GM21737 (cell line): ENCODE measurements around the gene PLPPR2.
"Not testable (repeated sequence)": the region's sequence is repeated elsewhere in the genome, so short reads cannot be mapped to it uniquely, and the experiment has no call there.

Source experiments
- ATAC-seq: cut with Tn5 transposase; IDR thresholded peaks from one replicate; pipeline ENCODE4 v1.9.1; 2021; ENCODE audit warnings: mild to moderate bottlenecking, moderate library complexity; ENCODE audit not compliant: unreplicated experiment

The PLPPR2 gene

DNA sequence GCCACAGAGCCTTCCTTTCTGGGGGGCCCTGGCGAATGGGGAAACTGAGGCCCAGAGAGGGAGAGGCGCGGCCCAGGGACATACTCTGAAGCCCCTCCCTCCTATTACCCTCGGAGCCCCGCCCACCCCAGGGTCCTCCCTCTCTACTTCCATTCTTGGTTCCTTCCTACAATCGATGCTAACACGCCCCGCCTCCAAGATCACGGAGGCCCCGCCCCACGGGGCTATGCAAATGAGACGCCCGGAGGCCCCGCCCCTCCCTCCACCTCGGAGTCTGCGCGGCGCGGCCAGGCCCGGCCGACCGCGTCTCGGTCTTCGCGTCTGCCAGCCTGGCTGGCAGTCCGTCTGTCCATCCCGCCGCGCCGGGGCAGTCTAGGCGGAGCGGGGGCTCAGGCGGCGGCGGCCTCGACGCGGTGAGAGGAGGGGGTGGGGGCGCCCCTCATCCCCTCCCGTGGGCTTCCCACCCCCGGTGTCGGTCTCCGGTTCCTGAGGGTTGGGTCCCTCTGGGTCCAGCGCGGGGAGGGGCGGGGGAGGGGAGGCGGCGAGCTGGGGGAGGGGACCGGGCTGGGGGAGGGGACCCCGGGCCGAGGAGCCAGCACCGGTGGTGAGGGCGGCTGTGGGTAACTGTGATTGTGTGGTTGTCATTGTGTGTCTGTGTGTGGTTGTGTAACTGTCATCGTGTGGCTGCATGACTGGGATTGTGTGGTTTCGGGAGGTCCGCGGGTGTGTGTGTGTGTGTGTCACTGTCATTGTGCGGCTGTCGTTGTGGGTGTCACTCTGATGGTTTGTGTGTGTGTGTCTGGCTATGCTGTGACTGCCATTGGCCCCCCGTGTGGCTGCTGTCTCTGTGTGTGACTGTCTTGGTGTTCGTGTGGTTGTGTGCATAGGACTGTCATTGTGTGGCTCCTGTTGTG is at the start of gene PLPPR2:
Gene PLPPR2 (plus strand): TSS at position 273 of the 914 bp plus-strand sequence. CDS start 2,242 bp downstream, outside the sequence.
- ATAC-seq, result no peak

DNA sequence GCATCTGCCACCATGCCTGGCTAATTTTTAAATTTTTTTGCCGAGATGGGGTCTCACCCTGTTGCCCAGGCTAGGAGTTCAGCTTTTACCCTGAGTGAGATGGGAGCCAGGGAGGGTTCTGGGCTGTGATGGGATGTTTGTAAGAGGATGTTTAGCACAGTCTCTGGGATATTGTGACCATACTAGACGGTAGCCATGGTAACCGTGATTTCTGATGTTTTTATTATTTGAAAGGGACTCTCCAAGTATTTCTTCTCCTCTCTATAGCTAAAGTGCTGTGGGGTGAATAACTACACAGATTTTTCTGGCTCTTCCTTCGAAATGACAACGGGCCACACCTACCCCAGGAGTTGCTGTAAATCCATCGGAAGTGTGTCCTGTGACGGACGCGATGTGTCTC is 48.9 kb upstream of the PLPPR2 start:
- ATAC-seq, result no peak

DNA sequence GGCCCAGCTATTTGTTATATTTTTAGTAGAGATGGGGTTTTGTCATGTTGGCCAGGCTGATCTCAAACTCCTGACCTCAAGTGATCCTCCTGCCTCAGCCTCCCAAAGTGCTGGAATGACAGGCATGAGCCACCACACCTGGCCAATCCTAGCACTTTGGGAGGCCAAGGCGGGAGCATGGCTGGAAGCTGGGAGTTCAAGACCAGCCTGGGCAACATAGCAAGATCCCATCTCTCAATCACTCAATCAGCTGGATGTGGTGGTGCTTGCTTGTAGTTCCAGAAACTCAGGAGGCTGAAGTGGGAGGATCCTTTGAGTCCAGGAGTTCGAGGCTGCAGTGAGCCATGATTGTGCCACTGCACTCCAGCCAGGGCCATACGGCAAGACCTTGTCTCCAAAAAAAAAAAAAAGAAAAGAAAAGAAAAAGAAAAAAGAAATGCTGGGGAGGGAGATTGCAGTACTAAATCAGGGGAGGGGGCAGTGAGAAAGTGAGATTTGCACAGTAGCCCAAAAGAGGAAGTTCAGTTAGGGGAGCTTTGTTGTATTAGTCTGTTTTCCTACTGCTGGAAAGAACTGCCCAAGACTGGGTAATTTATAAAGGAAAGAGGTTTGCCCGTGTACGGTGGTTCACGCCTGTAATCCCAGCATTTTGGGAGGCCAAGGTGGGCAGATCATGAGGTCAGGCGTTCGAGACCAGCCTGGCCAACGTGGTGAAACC is 34.8 kb upstream of the PLPPR2 start:
- ATAC-seq, result not testable (repeated sequence)

DNA sequence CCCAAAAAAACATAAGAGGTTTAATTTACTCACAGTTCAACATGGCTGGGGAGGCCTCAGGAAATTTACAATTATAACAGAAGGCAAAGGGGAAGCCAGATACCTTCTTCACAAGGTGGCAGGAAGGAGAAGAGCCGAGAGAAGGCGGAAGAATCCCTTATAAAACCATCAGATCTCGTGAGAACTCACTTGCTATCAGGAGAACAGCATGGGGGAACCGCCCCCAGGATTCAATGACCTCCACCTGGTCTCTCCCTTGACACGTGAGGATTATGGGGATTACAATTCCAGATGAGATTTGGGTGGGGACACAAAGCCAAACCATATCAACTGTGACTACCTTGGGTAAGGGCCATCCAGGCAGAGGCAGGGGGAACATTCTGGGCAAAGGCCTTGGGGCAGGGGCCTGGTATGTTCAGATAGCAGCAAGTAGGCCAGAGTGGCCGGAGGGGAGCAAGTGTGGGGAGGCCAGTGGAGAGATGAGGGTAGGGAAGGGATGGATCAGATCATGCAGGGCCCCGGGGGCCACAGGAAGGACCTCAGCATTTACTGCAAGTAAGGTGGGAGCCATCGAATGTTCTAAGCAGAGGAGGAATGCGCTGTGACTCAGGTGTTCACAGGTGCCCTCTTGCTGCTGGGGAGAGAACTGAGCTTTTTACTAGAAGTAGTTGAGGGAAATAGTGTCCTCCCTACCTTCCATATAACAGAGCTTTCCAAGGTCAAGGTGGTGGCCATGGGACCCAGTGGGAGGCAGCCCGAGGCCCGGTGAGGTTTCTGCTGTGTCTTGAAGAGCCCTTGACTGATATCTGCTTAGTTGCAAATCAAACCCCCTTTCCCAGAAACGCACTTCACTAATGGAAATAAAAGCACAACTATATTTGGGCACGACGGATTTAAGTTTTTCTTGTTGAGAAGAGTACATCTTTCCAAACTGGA is 33.8 kb upstream of the PLPPR2 start:
- no peak for ATAC-seq

DNA sequence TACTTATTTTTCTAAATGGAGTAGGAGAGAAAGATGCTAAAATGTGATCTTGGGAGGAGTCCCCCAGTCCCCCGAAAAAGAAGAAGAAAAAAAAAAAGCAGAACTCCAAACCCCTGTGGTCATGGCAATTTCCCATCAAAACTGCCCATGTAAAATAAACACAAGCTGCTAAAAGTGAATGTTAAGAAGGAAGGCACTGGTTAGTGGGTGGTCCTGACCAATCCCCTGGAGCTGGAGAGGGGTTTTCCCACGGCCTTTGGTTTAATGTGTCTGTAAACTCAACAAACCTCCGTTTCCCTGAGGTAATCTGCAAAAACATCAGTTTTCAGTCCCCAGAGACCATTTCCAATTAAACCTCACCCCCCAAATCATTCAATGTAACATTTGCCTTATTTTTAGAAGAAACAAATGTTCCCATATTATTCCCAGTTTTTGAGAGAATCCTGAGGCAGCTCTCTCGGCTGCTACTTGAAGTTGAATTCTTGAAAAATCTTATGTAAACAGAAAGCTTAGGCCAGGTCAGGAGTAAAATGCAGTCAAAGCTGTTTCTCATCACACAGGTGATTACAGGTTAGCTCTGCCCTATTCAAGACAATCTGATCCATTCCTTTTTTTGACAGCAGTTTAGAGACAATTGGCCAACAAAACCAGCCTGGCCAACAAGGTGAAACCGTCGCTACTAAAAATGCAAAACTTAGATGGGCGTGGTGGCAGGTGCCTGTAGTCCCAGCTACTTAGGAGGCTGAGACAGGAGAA is 32.8 kb upstream of the PLPPR2 start:
- ATAC-seq, result no peak

GRCh38 chr19:11323601-11324078 is 31.6 kb upstream of the PLPPR2 start:
- no peak for ATAC-seq

DNA sequence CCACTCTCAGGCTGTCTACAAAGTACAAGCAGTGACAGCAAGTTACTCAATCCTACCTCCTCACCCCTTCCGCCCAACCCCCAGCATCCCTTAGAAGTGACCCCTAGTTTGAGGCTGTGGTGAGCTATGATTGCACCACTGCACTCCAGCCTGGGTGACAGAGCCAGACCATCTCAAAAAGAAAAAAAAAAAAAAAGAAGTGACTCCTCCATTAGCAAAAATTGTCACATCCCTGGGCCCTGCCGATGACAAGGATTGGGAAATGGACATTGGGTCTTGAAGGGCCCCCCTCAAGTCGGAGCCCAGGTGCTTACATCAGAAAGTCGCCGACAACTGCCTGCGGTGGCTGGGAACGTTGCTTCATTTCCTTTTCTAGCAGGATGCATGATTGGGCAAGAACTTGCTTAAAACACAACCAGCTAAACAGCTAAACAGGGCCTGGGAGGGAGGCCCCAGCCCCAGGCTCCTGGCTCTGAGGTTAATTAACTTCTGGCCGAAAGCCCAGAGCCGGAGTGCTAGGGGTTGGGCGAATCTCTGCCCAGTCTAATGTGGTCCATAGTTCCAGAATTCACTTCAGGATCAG is 31.1 kb upstream of the PLPPR2 start:
- ATAC-seq, result no peak

GRCh38 chr19:11324748-11325389 is 30.4 kb upstream of the PLPPR2 start:
- ATAC-seq, result no peak

DNA sequence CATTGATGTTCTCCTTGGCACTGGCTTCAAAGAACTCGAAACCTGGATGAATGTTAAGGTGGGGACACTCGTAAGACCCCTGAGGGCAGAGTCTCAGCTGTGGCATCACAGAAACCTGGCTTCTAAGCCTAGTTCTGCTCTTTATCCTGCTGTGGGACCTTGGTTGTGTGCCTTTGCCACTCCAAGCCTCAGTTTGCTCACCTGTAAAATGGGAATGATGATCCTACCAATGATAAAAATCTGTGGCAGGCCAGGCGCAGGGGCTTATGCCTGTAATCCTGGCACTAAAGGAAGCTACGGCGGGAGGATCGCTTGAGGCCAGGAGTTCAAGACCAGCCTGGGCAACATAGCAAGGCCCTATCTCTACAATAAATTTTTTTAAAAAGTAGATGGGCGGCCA is 29.7 kb upstream of the PLPPR2 start:
- ATAC-seq, result no peak

GRCh38 chr19:11330127-11330526 is 25.1 kb upstream of the PLPPR2 start:
- ATAC-seq, result no peak

DNA sequence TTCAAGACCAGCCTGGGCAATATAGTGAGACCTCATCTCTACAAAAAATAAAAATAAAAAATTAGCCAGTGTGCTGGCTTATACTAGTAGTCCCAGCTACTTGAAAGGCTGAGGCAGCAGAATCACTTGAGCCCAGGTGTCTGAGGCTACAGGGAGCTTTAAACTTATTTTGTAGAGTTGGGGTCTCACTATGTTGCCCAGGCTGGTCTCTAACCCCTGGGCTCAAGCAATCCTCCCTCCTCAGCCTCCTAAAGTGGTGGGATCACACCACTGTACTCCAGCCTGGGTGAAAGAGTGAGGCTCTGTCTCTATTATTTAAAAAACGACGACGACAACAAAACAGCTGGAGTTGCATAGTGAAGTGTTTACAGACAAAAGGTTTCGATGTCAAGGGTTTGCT is 23.7 kb upstream of the PLPPR2 start:
- no peak for ATAC-seq

GRCh38 chr19:11332822-11333221 is 22.4 kb upstream of the PLPPR2 start:
- no peak for ATAC-seq

DNA sequence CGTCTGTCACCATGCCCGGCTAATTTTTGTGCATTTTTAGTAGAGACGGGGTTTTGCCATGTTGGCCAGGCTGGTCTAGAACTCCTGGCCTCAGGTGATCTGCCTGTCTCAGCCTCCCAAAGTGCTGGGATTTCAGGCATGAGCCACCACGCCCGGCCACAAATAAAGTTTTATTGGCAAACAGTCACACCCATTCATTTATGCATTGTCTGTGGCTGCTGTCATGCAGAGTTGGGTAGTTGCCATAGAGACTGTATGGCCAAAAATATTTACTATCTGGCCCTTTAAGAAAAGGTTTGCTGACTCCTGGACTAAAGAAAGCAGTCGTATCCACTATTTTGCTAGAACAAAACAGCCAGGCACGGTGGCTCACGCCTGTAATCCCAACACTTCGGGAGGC is 21.4 kb upstream of the PLPPR2 start:
- ATAC-seq, result not testable (repeated sequence)

GRCh38 chr19:11335449-11336146 is 19.6 kb upstream of the PLPPR2 start:
- ATAC-seq, result no peak

GRCh38 chr19:11337080-11337479 is 18.2 kb upstream of the PLPPR2 start:
- no peak for ATAC-seq

DNA sequence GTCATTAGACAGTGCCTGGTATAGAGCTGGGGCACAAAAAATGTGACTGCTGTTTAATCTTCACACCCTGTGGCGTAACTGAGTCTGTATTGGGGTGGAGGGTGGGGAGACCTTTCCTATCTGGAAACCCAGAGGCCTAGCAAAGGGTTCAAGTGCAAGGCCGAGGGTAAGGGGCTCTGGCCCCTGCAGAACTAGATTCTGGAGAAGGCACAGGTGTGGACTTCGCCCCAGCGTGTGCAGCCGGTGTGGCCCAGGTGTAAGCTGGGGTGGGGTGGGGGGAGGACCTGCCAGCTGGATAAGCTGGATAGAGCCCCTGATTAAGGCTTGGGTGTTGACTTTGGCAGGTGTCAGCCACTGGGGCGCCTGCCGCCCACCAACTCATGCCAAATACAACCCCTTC is 17.1 kb upstream of the PLPPR2 start:
- no peak for ATAC-seq

DNA sequence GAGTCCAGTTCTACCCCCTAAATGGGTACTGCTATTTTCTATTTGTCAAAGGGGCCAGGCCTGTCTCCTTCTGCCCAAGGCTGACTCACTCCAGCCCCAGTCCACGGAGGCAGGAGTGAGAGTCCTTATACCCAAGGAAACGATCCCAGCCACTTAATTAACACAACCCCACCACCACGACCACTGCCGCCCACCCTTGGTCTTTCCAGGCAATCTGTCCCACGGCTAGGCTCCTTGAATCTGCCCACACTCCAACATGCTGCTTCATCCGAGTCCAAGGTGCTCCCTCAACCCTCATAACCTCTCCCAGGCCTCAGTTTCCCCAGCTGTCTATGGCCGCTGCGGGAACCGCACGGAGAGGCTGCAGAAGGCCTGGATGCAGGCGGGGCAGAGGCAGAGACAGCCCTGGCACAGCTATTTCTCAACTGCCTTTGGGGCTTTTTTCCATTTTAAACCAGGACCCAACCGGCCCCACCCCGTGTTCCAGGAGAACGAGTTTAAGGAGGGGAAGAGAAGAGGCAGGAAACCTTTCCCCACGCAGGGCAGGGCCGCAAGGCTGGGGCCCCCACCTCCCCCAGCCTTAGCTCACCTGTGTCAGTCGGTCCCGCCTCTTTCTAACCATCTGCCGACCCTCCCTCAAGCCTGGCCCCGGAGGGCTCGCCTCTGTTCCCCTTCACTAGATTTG is 16.5 kb upstream of the PLPPR2 start:
- no peak for ATAC-seq
